Sigmoid colon (tissue), 3 donors: ENCODE results near the gene NDUFB10.

Experiments used
- CTCF ChIP-seq, 4 experiments: fragments of 450-650 bp in 3 of 4; fragments of 200-600 bp in 1 of 4; IDR thresholded peaks; one replicate each; pipeline ENCODE4 v1.5.1; 2016 to 2019; ENCODE audit warnings: antibody characterized with exemption in 4 of 4, mild to moderate bottlenecking in 3 of 4, moderate library complexity in 2 of 4
- POLR2A ChIP-seq, 2 donors: fragments of 450-650 bp; IDR thresholded peaks; one replicate each; pipeline ENCODE4 v1.6.1; 2016; ENCODE audit warnings: antibody characterized with exemption in 2 of 2, mild to moderate bottlenecking in 2 of 2, moderate library complexity in 2 of 2

GRCh38 chr16:1913327-1914083, 45.8 kb upstream of the NDUFB10 start:
- TF ChIP-seq CTCF (IDR thresholded peaks at IDR 0.05) = no peak
- TF ChIP-seq POLR2A (IDR thresholded peaks at IDR 0.05) = no peak
